ENCODE data around the gene VPS11.
A peak's percentile ranks its signal among the peaks of the same experiment; 100 is the strongest.

DNA sequence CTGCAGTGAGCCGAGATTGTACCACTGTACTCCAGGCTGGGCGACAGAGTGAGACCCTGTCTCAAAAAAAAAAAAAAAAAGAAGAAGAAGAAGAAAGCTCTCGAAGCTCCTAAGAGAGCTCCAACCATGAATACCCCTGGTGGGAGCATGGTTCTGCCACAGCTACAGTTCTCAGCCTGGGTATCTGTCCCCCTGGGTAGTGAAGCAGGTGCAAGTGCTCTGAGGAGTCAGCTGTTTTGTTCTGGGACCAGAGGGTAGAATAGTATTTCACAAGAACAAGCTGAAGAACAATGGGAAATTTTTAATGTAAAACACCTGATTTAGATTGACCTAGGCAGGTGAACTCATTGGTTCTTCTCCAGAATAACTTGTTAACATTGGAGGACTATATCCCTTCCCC is 6.4 kb upstream of the VPS11 start:
- TF ChIP-seq, protein P1, sequence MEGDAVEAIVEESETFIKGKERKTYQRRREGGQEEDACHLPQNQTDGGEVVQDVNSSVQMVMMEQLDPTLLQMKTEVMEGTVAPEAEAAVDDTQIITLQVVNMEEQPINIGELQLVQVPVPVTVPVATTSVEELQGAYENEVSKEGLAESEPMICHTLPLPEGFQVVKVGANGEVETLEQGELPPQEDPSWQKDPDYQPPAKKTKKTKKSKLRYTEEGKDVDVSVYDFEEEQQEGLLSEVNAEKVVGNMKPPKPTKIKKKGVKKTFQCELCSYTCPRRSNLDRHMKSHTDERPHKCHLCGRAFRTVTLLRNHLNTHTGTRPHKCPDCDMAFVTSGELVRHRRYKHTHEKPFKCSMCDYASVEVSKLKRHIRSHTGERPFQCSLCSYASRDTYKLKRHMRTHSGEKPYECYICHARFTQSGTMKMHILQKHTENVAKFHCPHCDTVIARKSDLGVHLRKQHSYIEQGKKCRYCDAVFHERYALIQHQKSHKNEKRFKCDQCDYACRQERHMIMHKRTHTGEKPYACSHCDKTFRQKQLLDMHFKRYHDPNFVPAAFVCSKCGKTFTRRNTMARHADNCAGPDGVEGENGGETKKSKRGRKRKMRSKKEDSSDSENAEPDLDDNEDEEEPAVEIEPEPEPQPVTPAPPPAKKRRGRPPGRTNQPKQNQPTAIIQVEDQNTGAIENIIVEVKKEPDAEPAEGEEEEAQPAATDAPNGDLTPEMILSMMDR (IDR thresholded peaks at IDR 0.05) = peak in 1 of 7 experiments; percentile 4
- TF ChIP-seq POLR2A (IDR thresholded peaks at IDR 0.05) = peak in 2 of 3 donors; percentile 33 to 54
